ENCODE data around the gene ALOX5. TPM values are rescaled to one million over a fixed set of nuclear protein-coding genes. Genes with fewer than 3 reads are reported as not detected.
"Not testable (repeated sequence)": the region's sequence is repeated elsewhere in the genome, so short reads cannot be mapped to it uniquely, and the experiment has no call there.

ALOX5 gene
- total RNA-seq, 3 donors from 2014 or later: 8.2 to 14.9 (median 14.3) TPM

GRCh38 chr10:45480294-45480693, 106.3 kb downstream of the ALOX5 start:
- no peak for TF ChIP-seq CTCF (IDR thresholded peaks at IDR 0.05)
- H3K36me3 ChIP-seq (ENCODE audit: low read depth): no peaks in the 10 kb centered on the region
- intact Hi-C loops (cut with DNase I, micrococcal nuclease): no loop called here
- no peak overlapping the region for H3K4me3 ChIP-seq
- no peak for DNase-seq
- H3K9me3 ChIP-seq: peaks cover 6% of the 10 kb centered on the region
- H3K4me1 ChIP-seq (ENCODE audit: low read depth): no peaks in the 10 kb centered on the region
- ATAC-seq: no peak

- intact Hi-C loops (cut with DNase I, micrococcal nuclease); ATAC-seq: not testable (repeated sequence)
Measured at GRCh38 chr10:45481100-45481499, 107.1 kb downstream of the ALOX5 start.

GRCh38 chr10:45483002-45483401, 109.0 kb downstream of the ALOX5 start:
- TF ChIP-seq CTCF (IDR thresholded peaks at IDR 0.05): no peak
- no peak for DNase-seq
- no peak overlapping the region for H3K4me3 ChIP-seq

More at GRCh38 chr10:45481100-45481499, 107.1 kb downstream of the ALOX5 start:
- H3K4me3 ChIP-seq; H3K4me1 ChIP-seq (ENCODE audit: low read depth); H3K36me3 ChIP-seq (ENCODE audit: low read depth); H3K9me3 ChIP-seq; DNase-seq: not testable (repeated sequence)

GRCh38 chr10:45487735-45488134, 113.7 kb downstream of the ALOX5 start:
- DNase-seq (no peak), ATAC-seq (no peak)

More at GRCh38 chr10:45483002-45483401, 109.0 kb downstream of the ALOX5 start:
- no peak for ATAC-seq
- H3K9me3 ChIP-seq: no peaks in the 10 kb centered on the region
- no peaks in the 10 kb centered on the region for H3K4me1 ChIP-seq (ENCODE audit: low read depth)
- intact Hi-C loops (cut with DNase I, micrococcal nuclease): no loop called here
- no peaks in the 10 kb centered on the region for H3K36me3 ChIP-seq (ENCODE audit: low read depth)

GRCh38 chr10:45488365-45488764, 114.3 kb downstream of the ALOX5 start:
- TF ChIP-seq CTCF (IDR thresholded peaks at IDR 0.05): no peak
- H3K4me3 ChIP-seq: no peak overlapping the region
- H3K36me3 ChIP-seq (ENCODE audit: low read depth): no peaks in the 10 kb centered on the region
- H3K9me3 ChIP-seq: no peaks in the 10 kb centered on the region
- intact Hi-C loops (cut with DNase I, micrococcal nuclease): no loop called here
- ATAC-seq: no peak
- H3K4me1 ChIP-seq (ENCODE audit: low read depth): no peaks in the 10 kb centered on the region
- no peak for DNase-seq

More at GRCh38 chr10:45487735-45488134, 113.7 kb downstream of the ALOX5 start:
- no peak for TF ChIP-seq CTCF (IDR thresholded peaks at IDR 0.05)
- Histone ChIP-seq H3K36me3 (ENCODE audit: low read depth) (no peaks in the 10 kb centered on the region), H3K4me1 (ENCODE audit: low read depth) (no peaks in the 10 kb centered on the region), H3K4me3 (no peak overlapping the region), H3K9me3 (no peaks in the 10 kb centered on the region)
- intact Hi-C loops (cut with DNase I, micrococcal nuclease): no loop called here

- DNase-seq: no peak
- TF ChIP-seq CTCF (IDR thresholded peaks at IDR 0.05): no peak
- Histone ChIP-seq H3K4me3 (no peak overlapping the region), H3K36me3 (ENCODE audit: low read depth) (no peaks in the 10 kb centered on the region), H3K4me1 (ENCODE audit: low read depth) (no peaks in the 10 kb centered on the region), H3K9me3 (no peaks in the 10 kb centered on the region)
- intact Hi-C loops (cut with DNase I, micrococcal nuclease): no loop called here
- ATAC-seq: no peak
Measured at GRCh38 chr10:45490277-45490676, 116.3 kb downstream of the ALOX5 start.
